ENCODE data around the gene FMO3.
A peak's percentile ranks its signal among the peaks of the same experiment; 100 is the strongest.

Gene FMO3

GRCh38 chr1:171090604-171091003 lies at the start of gene FMO3:
TSS of gene FMO3 (plus strand) at chr1:171090905. CDS start at chr1:171092659, 1,754 bp downstream.
- DNase-seq, result no peak
- intact Hi-C loops (cut with DNase I), result no loop called here

DNA sequence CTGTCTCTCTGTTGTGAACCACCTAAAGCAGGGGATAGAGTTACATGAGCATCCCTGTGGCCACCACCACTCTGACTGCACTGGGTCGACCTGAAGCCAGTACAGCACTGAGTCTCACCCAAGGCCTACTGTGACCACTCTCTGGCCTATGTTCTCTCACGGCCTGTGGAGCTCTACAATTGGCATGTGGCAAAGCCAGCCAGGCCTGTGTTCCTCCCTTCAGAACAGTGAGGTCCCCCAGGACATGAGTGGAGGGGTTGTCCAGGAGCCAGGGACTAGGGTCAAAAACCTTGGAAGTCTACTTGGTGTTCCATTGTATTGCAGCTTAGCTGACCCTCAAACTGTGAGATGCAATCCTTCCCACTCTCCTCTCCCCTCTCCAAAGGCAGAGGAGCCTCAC lies 42.7 kb upstream of the FMO3 start:
- intact Hi-C loops (cut with DNase I), result no loop called here
- DNase-seq, result no peak

DNA sequence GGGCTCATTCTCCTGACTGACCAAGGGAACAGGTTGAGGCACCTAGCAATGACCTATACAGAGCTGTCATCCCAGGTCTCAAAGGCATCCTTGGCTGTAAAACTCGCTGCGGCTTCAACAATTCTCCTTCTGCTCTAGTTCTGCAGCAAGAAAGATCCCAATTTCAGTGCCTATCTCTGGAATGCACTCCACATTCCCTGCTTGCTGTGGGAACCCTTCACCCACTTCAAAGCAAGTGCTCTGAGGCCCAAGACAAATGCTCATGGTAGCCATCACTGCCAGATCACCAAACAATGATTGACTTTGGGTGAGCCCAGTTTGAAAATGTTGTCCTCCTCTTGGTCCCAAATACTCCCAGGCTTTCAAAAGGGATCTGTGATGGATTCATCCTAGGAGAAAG lies 37.7 kb upstream of the FMO3 start:
- intact Hi-C loops (cut with DNase I), result no loop called here
- DNase-seq, result no peak

DNA sequence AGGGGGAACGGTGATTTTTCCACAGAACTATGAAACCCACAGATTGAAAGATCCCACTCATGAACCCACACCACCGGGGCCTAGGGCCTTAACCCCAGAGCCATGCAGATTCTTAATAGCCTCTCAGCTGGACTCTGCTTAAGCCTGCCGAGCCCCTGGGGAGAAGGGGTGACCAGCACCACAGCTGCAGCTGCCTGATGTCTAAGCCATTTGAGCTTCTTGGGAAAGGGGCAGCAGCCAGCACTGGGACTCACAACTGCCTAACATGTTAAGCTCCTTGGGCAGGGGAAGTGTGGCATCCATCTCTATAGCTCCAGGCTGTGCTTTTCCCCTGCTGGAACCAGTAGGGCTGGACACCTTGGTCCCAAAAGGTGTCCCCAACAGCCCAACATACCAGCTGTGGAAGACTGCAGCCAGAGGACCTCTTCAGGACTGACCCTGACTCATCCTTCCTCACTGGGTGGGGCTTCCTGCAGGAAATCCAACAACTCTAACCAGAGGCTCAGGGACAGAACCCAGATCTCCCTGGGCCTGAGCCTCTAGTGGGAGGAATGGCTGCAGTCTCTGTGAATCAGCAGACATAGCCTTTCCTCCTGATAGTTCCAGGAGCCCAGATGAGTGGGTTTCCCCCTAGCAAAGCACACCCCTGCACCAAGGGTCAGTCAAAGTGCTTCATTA lies 34.6 kb upstream of the FMO3 start:
- peak in 1 of 10 donors; percentile 46 for DNase-seq
- intact Hi-C loops (cut with DNase I), result no loop called here

GRCh38 chr1:171061425-171062143 lies 29.1 kb upstream of the FMO3 start:
- no peak for DNase-seq
- intact Hi-C loops (cut with DNase I), result no loop called here

GRCh38 chr1:171062902-171063301 lies 27.8 kb upstream of the FMO3 start:
- no peak for DNase-seq
- intact Hi-C loops (cut with DNase I), result no loop called here

GRCh38 chr1:171075041-171075440 lies 15.7 kb upstream of the FMO3 start:
- no peak for DNase-seq
- intact Hi-C loops (cut with DNase I), result no loop called here

DNA sequence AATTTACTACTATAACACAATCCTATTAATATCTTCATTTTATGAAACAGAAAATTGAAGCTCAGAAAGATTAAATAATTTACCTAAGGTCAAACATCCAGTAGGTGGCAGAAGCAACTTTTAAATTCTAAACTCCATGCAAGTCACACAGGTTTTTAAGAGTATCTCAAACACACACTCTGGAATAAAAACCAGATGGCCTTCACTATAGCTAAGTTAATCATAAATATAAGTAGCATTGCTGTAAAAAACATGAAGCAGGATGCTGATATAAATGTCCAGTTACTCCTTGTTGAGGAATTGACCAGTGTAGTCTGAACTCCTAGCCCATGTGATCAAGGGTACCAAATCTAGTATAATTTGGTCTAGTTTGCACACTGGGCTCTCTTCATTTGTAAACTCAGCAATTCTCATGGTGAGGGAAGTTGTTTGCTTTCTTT lies 9.4 kb upstream of the FMO3 start:
- intact Hi-C loops (cut with DNase I), result loop anchor here (1.0 kb wide), 1 partner anchor 145 kb away; no protein-coding TSS in a partner anchor
- DNase-seq, result no peak

GRCh38 chr1:171081763-171082201 lies 8.9 kb upstream of the FMO3 start:
- intact Hi-C loops (cut with DNase I), result loop anchor here (1.0 kb wide), 1 partner anchor 145 kb away; no protein-coding TSS in a partner anchor
- no peak for DNase-seq

GRCh38 chr1:171082606-171083005 lies 8.1 kb upstream of the FMO3 start:
- intact Hi-C loops (cut with DNase I), result no loop called here
- no peak for DNase-seq

- intact Hi-C loops (cut with DNase I), result no loop called here
- DNase-seq, result no peak
These were observed 7.5 kb upstream of the FMO3 start for GRCh38 chr1:171083222-171083621.

DNA sequence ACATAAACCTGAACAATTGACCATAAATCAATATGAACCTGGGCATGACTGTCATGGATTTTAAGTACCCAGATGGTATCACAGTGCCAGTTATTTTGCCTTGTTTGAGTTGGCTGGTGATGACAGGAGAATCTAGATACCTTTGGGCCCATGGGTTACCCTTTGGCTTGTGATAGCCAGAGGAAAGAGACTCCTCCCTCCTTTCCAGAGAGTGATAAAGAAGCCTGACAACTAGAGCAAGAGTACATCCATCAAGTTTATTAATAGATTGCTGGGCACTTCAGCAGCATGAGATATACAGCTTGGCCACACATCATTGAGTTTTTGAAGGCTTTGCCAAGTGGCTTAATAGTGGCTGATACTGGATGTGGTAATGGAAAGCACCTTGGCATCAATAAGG lies 6.6 kb upstream of the FMO3 start:
- no peak for DNase-seq
- intact Hi-C loops (cut with DNase I), result no loop called here

- intact Hi-C loops (cut with DNase I), result no loop called here
- no peak for DNase-seq
These were observed 5.8 kb upstream of the FMO3 start for GRCh38 chr1:171084870-171085269.

- intact Hi-C loops (cut with DNase I), result no loop called here
- no peak for DNase-seq
These were observed 2.8 kb upstream of the FMO3 start for GRCh38 chr1:171087896-171088295.

GRCh38 chr1:171103862-171104261 lies 13.2 kb downstream of the FMO3 start:
- no peak for DNase-seq
- intact Hi-C loops (cut with DNase I), result no loop called here

DNA sequence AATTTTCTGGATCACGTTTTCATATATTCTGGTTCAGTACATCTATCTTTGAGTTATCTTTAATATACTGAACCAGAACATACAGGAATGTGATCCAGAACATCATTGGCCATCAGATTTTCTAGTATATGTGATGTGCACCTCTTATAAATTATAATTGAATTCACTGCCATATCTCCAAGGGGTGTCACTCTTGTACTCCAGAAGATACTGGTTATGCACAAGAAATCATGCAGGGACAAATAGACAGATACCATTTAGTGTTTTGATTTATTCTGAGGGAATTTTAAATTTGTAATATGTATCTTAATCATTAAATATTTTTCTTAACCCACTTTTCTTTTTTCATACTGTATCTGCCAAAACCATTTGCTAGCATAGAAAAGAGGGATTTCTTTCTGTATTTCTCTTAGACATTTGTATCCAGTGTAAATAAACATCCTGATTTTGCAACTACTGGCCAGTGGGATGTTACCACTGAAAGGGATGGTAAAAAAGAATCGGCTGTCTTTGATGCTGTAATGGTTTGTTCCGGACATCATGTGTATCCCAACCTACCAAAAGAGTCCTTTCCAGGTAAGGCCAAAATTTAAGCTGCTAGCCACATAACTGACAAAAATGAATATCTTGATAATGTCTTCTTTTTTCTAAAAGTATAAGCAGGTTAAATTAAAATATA lies 16.7 kb downstream of the FMO3 start:
- no peak for DNase-seq
- intact Hi-C loops (cut with DNase I), result no loop called here

GRCh38 chr1:171107969-171108368 lies 17.3 kb downstream of the FMO3 start:
- intact Hi-C loops (cut with DNase I), result no loop called here
- no peak for DNase-seq

DNA sequence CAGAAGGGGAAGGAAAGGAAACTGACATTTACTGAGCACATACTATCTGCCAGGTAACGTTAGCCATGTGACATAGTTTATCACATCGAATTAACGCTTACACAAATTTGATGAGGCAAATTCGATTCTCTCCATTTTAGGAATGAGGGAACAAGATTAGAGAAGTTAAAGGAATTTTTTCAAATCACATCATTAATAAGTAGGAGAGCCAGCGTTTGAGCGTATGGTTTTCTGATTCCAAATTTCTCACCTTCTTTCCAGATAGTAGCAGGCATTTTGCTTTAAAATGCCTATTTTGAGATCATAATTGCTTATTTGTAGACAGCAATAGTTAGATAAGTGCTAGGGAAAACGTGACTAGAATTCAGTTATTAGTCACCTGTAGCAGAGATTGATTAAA lies 19.3 kb downstream of the FMO3 start:
- DNase-seq, result no peak
- intact Hi-C loops (cut with DNase I), result no loop called here

- intact Hi-C loops (cut with DNase I), result no loop called here
- no peak for DNase-seq
These were observed 20.1 kb downstream of the FMO3 start for GRCh38 chr1:171110621-171111326.

GRCh38 chr1:171112119-171112518 lies 21.4 kb downstream of the FMO3 start:
- DNase-seq, result no peak
- intact Hi-C loops (cut with DNase I), result no loop called here

DNA sequence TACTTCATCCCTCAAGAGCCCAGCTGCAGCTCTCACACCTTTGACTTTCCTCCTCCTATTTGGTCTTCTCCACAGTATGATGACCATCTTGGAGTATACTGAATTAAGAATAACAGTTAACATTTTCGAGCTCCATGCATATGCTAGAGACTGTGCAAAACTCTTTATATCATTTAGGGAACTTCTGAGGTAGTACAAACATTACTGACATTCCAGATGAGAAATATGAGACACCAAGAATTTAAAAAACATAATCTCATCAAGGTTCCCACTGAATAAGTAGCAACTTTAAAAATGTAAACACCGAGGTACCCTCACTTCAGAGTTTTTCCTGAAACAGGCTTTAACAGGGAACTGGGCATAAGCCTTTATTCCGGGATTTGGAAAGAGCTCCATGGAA lies 22.7 kb downstream of the FMO3 start:
- DNase-seq, result no peak
- intact Hi-C loops (cut with DNase I), result no loop called here

All from posterior cingulate gyrus (tissue), 11 donors.